Measurements from ENCODE around the gene PSME4.

Gene PSME4, protein sequence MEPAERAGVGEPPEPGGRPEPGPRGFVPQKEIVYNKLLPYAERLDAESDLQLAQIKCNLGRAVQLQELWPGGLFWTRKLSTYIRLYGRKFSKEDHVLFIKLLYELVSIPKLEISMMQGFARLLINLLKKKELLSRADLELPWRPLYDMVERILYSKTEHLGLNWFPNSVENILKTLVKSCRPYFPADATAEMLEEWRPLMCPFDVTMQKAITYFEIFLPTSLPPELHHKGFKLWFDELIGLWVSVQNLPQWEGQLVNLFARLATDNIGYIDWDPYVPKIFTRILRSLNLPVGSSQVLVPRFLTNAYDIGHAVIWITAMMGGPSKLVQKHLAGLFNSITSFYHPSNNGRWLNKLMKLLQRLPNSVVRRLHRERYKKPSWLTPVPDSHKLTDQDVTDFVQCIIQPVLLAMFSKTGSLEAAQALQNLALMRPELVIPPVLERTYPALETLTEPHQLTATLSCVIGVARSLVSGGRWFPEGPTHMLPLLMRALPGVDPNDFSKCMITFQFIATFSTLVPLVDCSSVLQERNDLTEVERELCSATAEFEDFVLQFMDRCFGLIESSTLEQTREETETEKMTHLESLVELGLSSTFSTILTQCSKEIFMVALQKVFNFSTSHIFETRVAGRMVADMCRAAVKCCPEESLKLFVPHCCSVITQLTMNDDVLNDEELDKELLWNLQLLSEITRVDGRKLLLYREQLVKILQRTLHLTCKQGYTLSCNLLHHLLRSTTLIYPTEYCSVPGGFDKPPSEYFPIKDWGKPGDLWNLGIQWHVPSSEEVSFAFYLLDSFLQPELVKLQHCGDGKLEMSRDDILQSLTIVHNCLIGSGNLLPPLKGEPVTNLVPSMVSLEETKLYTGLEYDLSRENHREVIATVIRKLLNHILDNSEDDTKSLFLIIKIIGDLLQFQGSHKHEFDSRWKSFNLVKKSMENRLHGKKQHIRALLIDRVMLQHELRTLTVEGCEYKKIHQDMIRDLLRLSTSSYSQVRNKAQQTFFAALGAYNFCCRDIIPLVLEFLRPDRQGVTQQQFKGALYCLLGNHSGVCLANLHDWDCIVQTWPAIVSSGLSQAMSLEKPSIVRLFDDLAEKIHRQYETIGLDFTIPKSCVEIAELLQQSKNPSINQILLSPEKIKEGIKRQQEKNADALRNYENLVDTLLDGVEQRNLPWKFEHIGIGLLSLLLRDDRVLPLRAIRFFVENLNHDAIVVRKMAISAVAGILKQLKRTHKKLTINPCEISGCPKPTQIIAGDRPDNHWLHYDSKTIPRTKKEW (N-terminal part only)

GRCh38 chr2:53970724-53971602 lies at the start of gene PSME4:
PSME4 (minus strand) TSS chr2:53970993; CDS start chr2:53970784, 209 bp downstream.
- Histone ChIP-seq H3K27ac (ENCODE audit: low read length) (peak within 1 kb of the TSS; percentile 97), H3K9me3 (ENCODE audit: insufficient read depth, low read depth, low read length) (no peaks in the 10 kb centered on the region), H3K4me3 (ENCODE audit: low read length) (peak within 1 kb of the TSS; percentile 78), H3K4me1 (ENCODE audit: insufficient read depth, low read length) (no peaks in the 10 kb centered on the region; the same call in 1 of the 2 replicates), H3K9ac (ENCODE audit: low read depth, low read length) (peak within 1 kb of the TSS; percentile 98), H3K27me3 (ENCODE audit: insufficient read depth, low read length) (no peaks in the 10 kb centered on the region), H3K36me3 (ENCODE audit: insufficient read depth, low read depth, low read length) (no peaks in the 10 kb centered on the region)

- Histone ChIP-seq H3K9me3 (ENCODE audit: insufficient read depth, low read depth, low read length) (peaks cover 4% of the 10 kb centered on the region; the same call in 1 of the 2 replicates), H3K27ac (ENCODE audit: low read length) (no peak overlapping the region), H3K4me1 (ENCODE audit: insufficient read depth, low read length) (no peaks in the 10 kb centered on the region), H3K4me3 (ENCODE audit: low read length) (no peak overlapping the region), H3K27me3 (ENCODE audit: insufficient read depth, low read length) (no peaks in the 10 kb centered on the region), H3K9ac (ENCODE audit: low read depth, low read length) (no peak overlapping the region), H3K36me3 (ENCODE audit: insufficient read depth, low read depth, low read length) (no peaks in the 10 kb centered on the region)
These were observed 45.3 kb upstream of the PSME4 start for GRCh38 chr2:54015798-54016699.

DNA sequence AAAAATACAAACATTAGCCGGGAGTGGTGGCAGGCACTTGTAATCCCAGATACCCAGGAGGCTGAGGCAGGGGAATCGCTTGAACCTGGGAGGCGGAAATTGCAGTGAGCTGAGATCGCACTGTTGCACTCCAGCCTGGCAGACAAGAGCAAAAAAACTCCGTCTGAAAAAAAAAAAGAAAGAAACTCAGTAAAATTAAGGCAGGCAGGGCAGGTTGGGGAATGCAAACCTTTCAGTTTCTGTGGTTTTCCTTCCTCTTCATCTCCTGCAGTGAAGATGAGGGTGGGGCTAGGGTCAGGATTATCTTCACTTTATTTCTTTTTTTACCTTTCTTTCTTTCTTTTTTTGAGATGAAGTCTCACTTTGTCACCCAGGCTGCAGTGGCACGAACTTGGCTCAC lies 43.2 kb upstream of the PSME4 start:
- Histone ChIP-seq H3K9me3 (ENCODE audit: insufficient read depth, low read depth, low read length) (no peaks in the 10 kb centered on the region), H3K27ac (ENCODE audit: low read length) (no peak overlapping the region), H3K4me1 (ENCODE audit: insufficient read depth, low read length) (no peaks in the 10 kb centered on the region), H3K27me3 (ENCODE audit: insufficient read depth, low read length) (no peaks in the 10 kb centered on the region), H3K9ac (ENCODE audit: low read depth, low read length) (no peak overlapping the region), H3K36me3 (ENCODE audit: insufficient read depth, low read depth, low read length) (no peaks in the 10 kb centered on the region), H3K4me3 (ENCODE audit: low read length) (no peak overlapping the region)

DNA sequence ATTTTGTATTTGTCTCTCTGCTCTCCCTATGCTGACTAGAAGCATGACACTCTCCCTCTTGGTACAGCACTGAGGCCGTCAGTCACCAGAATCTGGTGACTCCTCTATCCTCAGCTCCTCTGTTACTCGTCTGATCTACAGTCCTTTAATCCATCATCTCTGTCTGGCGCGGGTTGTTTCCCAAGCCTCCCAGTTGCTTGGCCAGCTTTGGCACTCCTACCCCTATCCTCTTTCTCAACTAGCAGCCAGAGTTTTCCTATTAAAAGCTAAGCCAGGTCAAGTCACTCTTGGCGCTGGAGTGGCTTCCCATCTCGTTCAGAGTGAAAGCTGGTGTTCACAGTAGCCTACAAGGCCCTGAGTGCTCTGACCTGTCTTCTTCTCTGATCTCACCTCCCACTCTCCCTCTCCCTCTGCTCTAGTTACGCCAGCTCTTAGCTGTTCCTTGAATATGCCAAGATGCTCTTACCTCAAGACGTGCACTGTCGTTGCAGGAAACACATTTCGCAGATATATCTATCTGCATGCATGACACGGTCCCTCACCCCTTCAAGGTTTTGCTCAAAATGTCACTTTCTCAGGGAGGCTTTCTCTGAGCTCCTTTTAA lies 41.8 kb upstream of the PSME4 start:
- no peak overlapping the region for H3K27ac ChIP-seq (ENCODE audit: low read length)
- H3K9me3 ChIP-seq (ENCODE audit: insufficient read depth, low read depth, low read length) = no peaks in the 10 kb centered on the region
- H3K27me3 ChIP-seq (ENCODE audit: insufficient read depth, low read length) = no peaks in the 10 kb centered on the region
- H3K36me3 ChIP-seq (ENCODE audit: insufficient read depth, low read depth, low read length) = no peaks in the 10 kb centered on the region
- H3K4me3 ChIP-seq (ENCODE audit: low read length) = no peak overlapping the region
- no peak overlapping the region for H3K9ac ChIP-seq (ENCODE audit: low read depth, low read length)
- no peaks in the 10 kb centered on the region for H3K4me1 ChIP-seq (ENCODE audit: insufficient read depth, low read length)

- Histone ChIP-seq H3K27ac (ENCODE audit: low read length) (no peak overlapping the region), H3K4me3 (ENCODE audit: low read length) (no peak overlapping the region), H3K4me1 (ENCODE audit: insufficient read depth, low read length) (no peaks in the 10 kb centered on the region), H3K27me3 (ENCODE audit: insufficient read depth, low read length) (no peaks in the 10 kb centered on the region), H3K9me3 (ENCODE audit: insufficient read depth, low read depth, low read length) (no peaks in the 10 kb centered on the region), H3K9ac (ENCODE audit: low read depth, low read length) (no peak overlapping the region), H3K36me3 (ENCODE audit: insufficient read depth, low read depth, low read length) (no peaks in the 10 kb centered on the region)
These were observed 38.8 kb upstream of the PSME4 start for GRCh38 chr2:54009549-54009948.

GRCh38 chr2:54008439-54008838 lies 37.6 kb upstream of the PSME4 start:
- no peaks in the 10 kb centered on the region for H3K4me1 ChIP-seq (ENCODE audit: insufficient read depth, low read length)
- no peaks in the 10 kb centered on the region for H3K27me3 ChIP-seq (ENCODE audit: insufficient read depth, low read length)
- H3K4me3 ChIP-seq (ENCODE audit: low read length) = no peak overlapping the region
- no peaks in the 10 kb centered on the region for H3K9me3 ChIP-seq (ENCODE audit: insufficient read depth, low read depth, low read length)
- no peak overlapping the region for H3K27ac ChIP-seq (ENCODE audit: low read length)
- H3K9ac ChIP-seq (ENCODE audit: low read depth, low read length) = no peak overlapping the region
- no peaks in the 10 kb centered on the region for H3K36me3 ChIP-seq (ENCODE audit: insufficient read depth, low read depth, low read length)

DNA sequence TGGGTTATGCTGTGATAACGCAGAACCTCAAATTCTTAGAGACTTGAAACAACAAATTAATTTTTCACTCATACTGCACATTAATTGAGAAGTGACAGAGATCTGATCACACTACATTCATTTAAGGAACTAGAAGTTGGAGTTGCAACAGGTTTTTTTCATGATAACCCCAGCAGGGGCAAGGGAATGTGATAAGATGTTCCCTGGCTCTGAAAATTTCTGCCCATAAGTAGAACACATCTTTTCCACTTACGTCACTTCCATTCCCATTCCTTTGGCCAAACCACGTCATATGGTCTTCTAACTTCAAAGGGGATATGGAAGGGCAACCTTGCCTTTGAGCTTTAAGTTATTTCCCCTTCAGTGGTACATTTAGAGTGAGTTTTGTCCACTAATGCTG lies 29.7 kb upstream of the PSME4 start:
- H3K27ac ChIP-seq (ENCODE audit: low read length) = no peak overlapping the region
- H3K27me3 ChIP-seq (ENCODE audit: insufficient read depth, low read length) = no peaks in the 10 kb centered on the region
- no peaks in the 10 kb centered on the region for H3K9me3 ChIP-seq (ENCODE audit: insufficient read depth, low read depth, low read length)
- H3K36me3 ChIP-seq (ENCODE audit: insufficient read depth, low read depth, low read length) = no peaks in the 10 kb centered on the region
- H3K4me3 ChIP-seq (ENCODE audit: low read length) = no peak overlapping the region
- H3K4me1 ChIP-seq (ENCODE audit: insufficient read depth, low read length) = no peaks in the 10 kb centered on the region
- no peak overlapping the region for H3K9ac ChIP-seq (ENCODE audit: low read depth, low read length)

DNA sequence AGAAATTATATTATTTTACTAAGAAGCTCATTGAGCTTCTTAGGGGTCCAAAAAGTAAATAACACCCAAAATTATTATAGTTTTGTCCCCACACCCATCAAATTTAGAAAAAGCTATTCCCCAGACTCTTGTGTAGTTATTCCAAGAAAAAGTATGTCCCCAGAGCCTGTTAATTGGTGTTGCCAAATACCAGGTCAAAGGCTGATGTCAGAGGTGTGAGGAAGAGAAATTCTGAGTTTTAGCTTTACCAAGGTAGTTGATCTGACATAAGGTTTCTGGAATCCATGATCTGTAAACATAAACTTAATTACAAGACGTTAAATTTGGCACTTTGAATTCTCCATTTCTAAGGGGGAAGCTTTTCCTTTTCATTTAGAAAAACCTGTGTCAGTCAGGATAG lies 29.3 kb upstream of the PSME4 start:
- H3K9me3 ChIP-seq (ENCODE audit: insufficient read depth, low read depth, low read length) = no peaks in the 10 kb centered on the region
- H3K4me1 ChIP-seq (ENCODE audit: insufficient read depth, low read length) = no peaks in the 10 kb centered on the region
- H3K9ac ChIP-seq (ENCODE audit: low read depth, low read length) = no peak overlapping the region
- H3K4me3 ChIP-seq (ENCODE audit: low read length) = no peak overlapping the region
- H3K27me3 ChIP-seq (ENCODE audit: insufficient read depth, low read length) = no peaks in the 10 kb centered on the region
- no peaks in the 10 kb centered on the region for H3K36me3 ChIP-seq (ENCODE audit: insufficient read depth, low read depth, low read length)
- no peak overlapping the region for H3K27ac ChIP-seq (ENCODE audit: low read length)

DNA sequence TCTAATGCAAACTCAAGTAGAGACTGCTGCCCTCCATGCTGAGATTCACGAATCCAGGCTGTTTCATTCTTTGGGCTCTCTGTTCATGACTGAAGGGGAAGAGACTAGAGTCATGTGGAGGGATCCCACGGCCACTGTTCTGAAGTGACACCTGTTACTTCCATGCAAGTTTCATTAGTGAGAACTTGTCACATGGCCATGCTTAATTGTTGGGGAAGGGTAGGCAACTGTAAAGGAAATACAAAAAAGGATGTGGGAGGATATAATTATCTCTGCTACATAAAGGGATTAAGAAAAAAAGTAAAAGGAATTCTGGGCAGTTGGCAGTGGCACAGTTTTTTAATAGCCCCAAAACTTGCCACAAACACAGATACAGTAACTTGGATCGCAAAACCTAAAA lies 28.0 kb upstream of the PSME4 start:
- Histone ChIP-seq H3K9me3 (ENCODE audit: insufficient read depth, low read depth, low read length) (no peaks in the 10 kb centered on the region), H3K9ac (ENCODE audit: low read depth, low read length) (no peak overlapping the region), H3K36me3 (ENCODE audit: insufficient read depth, low read depth, low read length) (no peaks in the 10 kb centered on the region), H3K27me3 (ENCODE audit: insufficient read depth, low read length) (no peaks in the 10 kb centered on the region), H3K27ac (ENCODE audit: low read length) (no peak overlapping the region), H3K4me3 (ENCODE audit: low read length) (no peak overlapping the region), H3K4me1 (ENCODE audit: insufficient read depth, low read length) (no peaks in the 10 kb centered on the region)
